CD14-positive monocyte (primary cell): ENCODE results near the gene FCSK. TPM values are rescaled to one million over a fixed set of nuclear protein-coding genes. Genes with fewer than 3 reads are reported as not detected.
A peak's percentile ranks its signal among the peaks of the same experiment; 100 is the strongest.

Source experiments
- DNase-seq, 3 donors: peaks; one replicate each; pipeline ENCODE4 v3.0.0-alpha.2; 2011 to 2022
- H2AFZ ChIP-seq: 2 replicates; pipeline ENCODE4 v1.6.0; 2012; ENCODE audit warnings: mild to moderate bottlenecking, low read depth, low read length, inconsistent platforms; ENCODE audit not compliant: insufficient read depth, poor library complexity, severe bottlenecking
- H3K27ac ChIP-seq, 2 donors: 1 replicate in 1 of 2; 2 replicates in 1 of 2; pipeline ENCODE4 v1.5.1; 2012 to 2013; ENCODE audit warnings: low read length in 2 of 2, control low read depth in 1 of 2, inconsistent platforms in 1 of 2, low read depth in 1 of 2, mild to moderate bottlenecking in 1 of 2
- H3K27me3 ChIP-seq, 2 donors: one replicate each; pipeline versions ENCODE4 v1.6.0 to v1.6.1; 2011 to 2013; ENCODE audit warnings: low read length in 2 of 2; ENCODE audit not compliant: control insufficient read depth in 2 of 2, insufficient read depth in 2 of 2
- H3K36me3 ChIP-seq, 2 donors: replicated peaks in 1 of 2; 1 replicate in 1 of 2; 2 replicates in 1 of 2; pipeline versions ENCODE4 v1.5.1 to v1.6.1; 2012 to 2013; ENCODE audit warnings: low read length in 2 of 2, control low read depth in 1 of 2, inconsistent platforms in 1 of 2, mild to moderate bottlenecking in 1 of 2; ENCODE audit not compliant: insufficient read depth in 2 of 2, control insufficient read depth in 1 of 2
- H3K4me1 ChIP-seq, 2 donors: 1 replicate in 1 of 2; 2 replicates in 1 of 2; pipeline versions ENCODE4 v1.5.1 to v1.6.1; 2012 to 2013; ENCODE audit warnings: low read length in 2 of 2, control low read depth in 1 of 2, inconsistent platforms in 1 of 2, mild to moderate bottlenecking in 1 of 2, moderate library complexity in 1 of 2; ENCODE audit not compliant: insufficient read depth in 2 of 2, control insufficient read depth in 1 of 2
- H3K4me2 ChIP-seq: replicated peaks from 2 replicates; pipeline ENCODE3; 2012; ENCODE audit warnings: low read length, moderate library complexity, mild to moderate bottlenecking; ENCODE audit not compliant: poor library complexity, severe bottlenecking; ENCODE audit errors: extremely low read depth
- H3K4me3 ChIP-seq, 3 experiments: fragments of 200-600 bp in 1 of 3; sonication (generic) in 1 of 3; replicated peaks in 1 of 3; 1 replicate in 2 of 3; 2 replicates in 1 of 3; pipeline ENCODE4 v1.5.1; 2011 to 2013; ENCODE audit warnings: low read length in 3 of 3, mild to moderate bottlenecking in 3 of 3, control low read depth in 2 of 3, low read depth in 2 of 3, inconsistent platforms in 1 of 3, moderate library complexity in 1 of 3
- H3K79me2 ChIP-seq: 2 replicates; pipeline ENCODE4 v1.6.0; 2012; ENCODE audit warnings: mild to moderate bottlenecking, control low read depth, inconsistent platforms, low read length, moderate library complexity; ENCODE audit not compliant: insufficient read depth
- H3K9ac ChIP-seq: 2 replicates; pipeline ENCODE4 v1.6.0; 2017; ENCODE audit warnings: low read length, mild to moderate bottlenecking; ENCODE audit not compliant: insufficient read depth, poor library complexity, severe bottlenecking
- H3K9me3 ChIP-seq, 2 donors: replicated peaks in 1 of 2; 1 replicate in 1 of 2; 2 replicates in 1 of 2; pipeline versions ENCODE4 v1.5.1 to v1.6.1; 2012 to 2013; ENCODE audit warnings: low read length in 2 of 2, control low read depth in 1 of 2; ENCODE audit not compliant: control insufficient read depth in 1 of 2, insufficient read depth in 1 of 2
- H4K20me1 ChIP-seq: 2 replicates; pipeline ENCODE4 v1.6.0; 2012; ENCODE audit warnings: mild to moderate bottlenecking, low read length, control low read depth, moderate library complexity; ENCODE audit not compliant: insufficient read depth
- H3K27ac Mint-ChIP-seq, 7 donors: one replicate each; pipeline ENCODE4 v1.8.0; 2020; ENCODE audit warnings: mild to moderate bottlenecking in 7 of 7, mixed read lengths in 7 of 7, moderate library complexity in 6 of 7, inconsistent platforms in 2 of 7
- H3K27me3 Mint-ChIP-seq, 3 donors: one replicate each; pipeline ENCODE4 v1.8.0; 2021 to 2022; ENCODE audit warnings: low read depth in 3 of 3, mild to moderate bottlenecking in 3 of 3, mixed read lengths in 3 of 3, moderate library complexity in 3 of 3, inconsistent platforms in 1 of 3
- H3K36me3 Mint-ChIP-seq, 2 donors: one replicate each; pipeline ENCODE4 v1.8.0; 2020; ENCODE audit warnings: mixed read lengths in 2 of 2, inconsistent platforms in 1 of 2, mild to moderate bottlenecking in 1 of 2
- H3K4me1 Mint-ChIP-seq: one replicate; pipeline ENCODE4 v1.8.0; 2020; ENCODE audit warnings: mild to moderate bottlenecking, mixed read lengths
- H3K4me3 Mint-ChIP-seq, 2 donors: one replicate each; pipeline ENCODE4 v1.8.0; 2020; ENCODE audit warnings: mild to moderate bottlenecking in 2 of 2, mixed read lengths in 2 of 2, moderate library complexity in 1 of 2
- H3K9me3 Mint-ChIP-seq, 7 donors: one replicate each; pipeline ENCODE4 v1.8.0; 2020 to 2022; ENCODE audit warnings: mixed read lengths in 7 of 7, mild to moderate bottlenecking in 6 of 7, moderate library complexity in 6 of 7, inconsistent platforms in 2 of 7
- whole genome bisulfite sequencing: methylation state at CpG from one replicate; pipeline ENCODE4 v1.1.5; 2013; ENCODE audit warnings: missing lambda C conversion rate; ENCODE audit not compliant: insufficient coverage; 5-methylcytosine and 5-hydroxymethylcytosine counted together
- intact Hi-C, 2 donors: fragments of 100-400 bp; cut with micrococcal nuclease; formaldehyde crosslinking; loops; one replicate each; pipeline versions ENCODE4 v1.15.0 to v1.15.1; 2023
- polyA plus RNA-seq, 3 donors: library from polyadenylated mRNA; depleted of rRNA in 1 of 3; unstranded in 2 of 3; stranded (reverse) in 1 of 3; fragments of 300-500 nt in 2 of 3; fragments of >200 nt in 1 of 3; fragmentation: Illumina TruSeq in 2 of 3; gene quantifications; 1 replicate in 2 of 3; 2 replicates in 1 of 3; pipeline ENCODE4 v1.2.3, GENCODE V29; 2012 to 2021
- TF ChIP-seq, protein P1 (sequence below): fragments of 200-600 bp; IDR thresholded peaks from one replicate; pipeline ENCODE4 v1.8.0; 2022; ENCODE audit warnings: antibody characterized with exemption, mild to moderate bottlenecking

Gene FCSK
- polyA plus RNA-seq, 3 donors = 4.2 to 19.0 (median 6.4) TPM

DNA sequence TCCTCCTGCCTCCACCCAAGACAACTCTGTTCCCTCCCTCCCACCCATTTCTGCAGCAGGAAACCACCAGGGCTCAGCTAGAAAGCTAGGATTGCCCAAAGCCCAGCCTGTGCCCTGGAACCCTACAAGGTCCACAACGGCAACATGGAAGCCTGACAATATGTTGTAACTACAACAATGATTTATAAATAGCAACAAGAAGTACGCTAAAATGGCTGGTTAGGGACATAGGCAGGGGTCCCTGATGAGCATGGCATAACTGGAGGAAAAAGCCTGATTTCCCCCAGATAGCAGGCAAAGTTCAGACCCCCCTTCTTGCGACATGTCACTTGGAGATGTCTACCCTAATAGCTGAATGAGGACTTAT is 22.1 kb upstream of the FCSK start:
- Histone ChIP-seq H3K9ac (no peak overlapping the region), H3K9me3 (no peaks in the 10 kb centered on the region), H2AFZ (peak overlapping the region; percentile 32), H3K27me3 (no peaks in the 10 kb centered on the region), H3K4me3 (peak overlapping the region in 1 of 3 experiments; percentile 45), H3K79me2 (peaks cover 45% of the 10 kb centered on the region), H3K36me3 (peaks cover 4 to 7% of the 10 kb centered on the region in 2 donors), H3K27ac (peak overlapping the region; percentile 67 to 81), H3K4me2 (peak overlapping the region; percentile 50), H4K20me1 (peaks cover 21% of the 10 kb centered on the region), H3K4me1 (peaks cover 73 to 83% of the 10 kb centered on the region in 2 donors)
- H3K9me3 Mint-ChIP-seq = peaks cover 0 to 3% (median 0%) of the 10 kb centered on the region in 7 donors
- H3K4me3 Mint-ChIP-seq = peak overlapping the region; percentile 57 to 82
- no CpG with 5 or more reads among the region's 3 CpGs for WGBS
- H3K27me3 Mint-ChIP-seq = peaks cover 0 to 3% (median 3%) of the 10 kb centered on the region in 3 donors
- TF ChIP-seq, protein P1, sequence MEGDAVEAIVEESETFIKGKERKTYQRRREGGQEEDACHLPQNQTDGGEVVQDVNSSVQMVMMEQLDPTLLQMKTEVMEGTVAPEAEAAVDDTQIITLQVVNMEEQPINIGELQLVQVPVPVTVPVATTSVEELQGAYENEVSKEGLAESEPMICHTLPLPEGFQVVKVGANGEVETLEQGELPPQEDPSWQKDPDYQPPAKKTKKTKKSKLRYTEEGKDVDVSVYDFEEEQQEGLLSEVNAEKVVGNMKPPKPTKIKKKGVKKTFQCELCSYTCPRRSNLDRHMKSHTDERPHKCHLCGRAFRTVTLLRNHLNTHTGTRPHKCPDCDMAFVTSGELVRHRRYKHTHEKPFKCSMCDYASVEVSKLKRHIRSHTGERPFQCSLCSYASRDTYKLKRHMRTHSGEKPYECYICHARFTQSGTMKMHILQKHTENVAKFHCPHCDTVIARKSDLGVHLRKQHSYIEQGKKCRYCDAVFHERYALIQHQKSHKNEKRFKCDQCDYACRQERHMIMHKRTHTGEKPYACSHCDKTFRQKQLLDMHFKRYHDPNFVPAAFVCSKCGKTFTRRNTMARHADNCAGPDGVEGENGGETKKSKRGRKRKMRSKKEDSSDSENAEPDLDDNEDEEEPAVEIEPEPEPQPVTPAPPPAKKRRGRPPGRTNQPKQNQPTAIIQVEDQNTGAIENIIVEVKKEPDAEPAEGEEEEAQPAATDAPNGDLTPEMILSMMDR = no peak
- intact Hi-C loops = no loop called here
- peak in 2 of 3 donors; percentile 22 to 39 for DNase-seq
- H3K27ac Mint-ChIP-seq = peak overlapping the region; percentile 82 to 97 (median 93)
- H3K4me1 Mint-ChIP-seq = peaks cover 80% of the 10 kb centered on the region
- H3K36me3 Mint-ChIP-seq = peaks cover 15 to 19% of the 10 kb centered on the region in 2 donors

DNA sequence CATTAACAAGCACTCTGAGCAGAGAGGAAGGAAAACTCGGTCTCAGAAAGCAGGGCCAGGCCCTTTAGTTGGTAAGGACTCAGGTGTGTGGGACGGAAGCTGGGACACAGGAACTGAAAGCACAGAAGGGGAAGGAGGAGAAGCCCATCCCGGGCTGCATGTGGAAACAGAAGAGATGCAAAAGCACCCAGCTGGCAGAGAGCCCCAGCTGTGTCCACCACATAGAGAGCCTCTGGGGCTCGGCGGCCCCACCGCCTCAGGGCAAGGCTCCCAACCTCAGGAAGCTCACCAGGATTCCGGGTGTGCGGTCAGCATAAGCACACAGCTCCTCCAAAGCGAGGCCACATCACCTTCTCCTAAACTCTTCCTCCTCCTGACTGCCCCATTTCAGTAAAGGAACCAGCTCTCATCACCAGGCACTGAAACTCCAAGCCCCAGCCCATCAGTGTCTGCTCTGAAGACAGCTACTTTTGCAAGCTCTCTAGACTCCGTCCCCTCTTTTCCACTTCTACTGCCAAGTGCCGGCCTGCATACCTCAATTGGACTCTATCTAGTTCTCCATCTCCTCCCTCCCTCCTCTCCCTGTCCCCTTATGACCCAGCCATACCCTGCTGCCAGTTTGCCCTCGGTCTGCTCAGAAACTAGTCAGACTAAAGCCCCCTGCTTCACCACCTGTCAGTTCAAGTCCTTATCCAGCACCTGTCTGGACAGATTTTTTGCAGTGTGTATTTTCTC is 21.5 kb upstream of the FCSK start:
- H3K27ac ChIP-seq = peak overlapping the region; percentile 67 to 81
- H3K36me3 Mint-ChIP-seq = peaks cover 15 to 16% of the 10 kb centered on the region in 2 donors
- DNase-seq = peak; percentile 18 to 60 (median 55)
- peak overlapping the region; percentile 32 for H2AFZ ChIP-seq
- H3K27me3 Mint-ChIP-seq = peaks cover 0 to 4% (median 3%) of the 10 kb centered on the region in 3 donors
- H3K4me3 Mint-ChIP-seq = peak overlapping the region; percentile 57 to 82
- no peaks in the 10 kb centered on the region for H3K9me3 ChIP-seq
- H3K4me3 ChIP-seq = peak overlapping the region in 1 of 3 experiments; percentile 45
- peak overlapping the region; percentile 50 for H3K4me2 ChIP-seq
- TF ChIP-seq, protein P1 = no peak
- H3K36me3 ChIP-seq = peaks cover 4 to 7% of the 10 kb centered on the region in 2 donors
- H3K4me1 Mint-ChIP-seq = peaks cover 80% of the 10 kb centered on the region
- peaks cover 0 to 3% (median 0%) of the 10 kb centered on the region in 7 donors for H3K9me3 Mint-ChIP-seq
- H3K4me1 ChIP-seq = peaks cover 73 to 83% of the 10 kb centered on the region in 2 donors
- peak overlapping the region; percentile 18 for H3K9ac ChIP-seq
- H3K79me2 ChIP-seq = peaks cover 51% of the 10 kb centered on the region
- no peaks in the 10 kb centered on the region for H3K27me3 ChIP-seq
- intact Hi-C loops = no loop called here
- peaks cover 25% of the 10 kb centered on the region for H4K20me1 ChIP-seq
- H3K27ac Mint-ChIP-seq = peak overlapping the region; percentile 82 to 97 (median 92)
- 11% methylated on average over 11 of the region's 12 CpGs for WGBS
